GM12891 (cell line): ENCODE data around the gene TSPOAP1.

Experiments used
- PAX5 ChIP-seq: IDR thresholded peaks from 2 replicates; pipeline ENCODE4 v1.6.1; 2011; ENCODE audit warnings: low read length, moderate library complexity, mild to moderate bottlenecking; ENCODE audit not compliant: insufficient read depth, severe bottlenecking
- POLR2A ChIP-seq: IDR thresholded peaks from 2 replicates; pipeline ENCODE4 v1.6.1; 2011; ENCODE audit warnings: low read depth, low read length, control low read depth
- POLR2AphosphoS5 ChIP-seq: IDR thresholded peaks from 2 replicates; pipeline ENCODE4 v1.6.1; 2011; ENCODE audit warnings: low read depth, low read length, control low read depth
- POU2F2 ChIP-seq: IDR thresholded peaks from 2 replicates; pipeline ENCODE4 v1.6.1; 2011; ENCODE audit warnings: low read depth, mild to moderate bottlenecking, control low read depth, low read length, moderate library complexity
- SPI1 ChIP-seq: IDR thresholded peaks from 2 replicates; pipeline ENCODE4 v1.6.1; 2011; ENCODE audit warnings: low read depth, low read length, control low read depth
- TAF1 ChIP-seq: IDR thresholded peaks from 2 replicates; pipeline ENCODE4 v1.6.1; 2011; ENCODE audit warnings: low read depth, low read length, control low read depth

GRCh38 chr17:58284613-58285421 is 43.8 kb downstream of the TSPOAP1 start:
- TF ChIP-seq POLR2A: no peak
- TF ChIP-seq PAX5: no peak
- TF ChIP-seq POLR2AphosphoS5: no peak
- no peak for TF ChIP-seq TAF1
- TF ChIP-seq SPI1: no peak
- TF ChIP-seq POU2F2: no peak
